DMS153 treated with DMSO at 0.1 percent for 48 hours (cell line): ENCODE data around the gene MYRFL.

Source experiments
- DNase-seq: peaks from one replicate; lab custom pipeline; 2025; ENCODE audit not compliant: unreplicated experiment; lab: John Stamatoyannopoulos, UW

MYRFL gene

GRCh38 chr12:69929531-69929930 is 104.5 kb downstream of the MYRFL start:
- no peak for DNase-seq

- DNase-seq: no peak
Observed at GRCh38 chr12:69931569-69931968, 106.5 kb downstream of the MYRFL start.

DNA sequence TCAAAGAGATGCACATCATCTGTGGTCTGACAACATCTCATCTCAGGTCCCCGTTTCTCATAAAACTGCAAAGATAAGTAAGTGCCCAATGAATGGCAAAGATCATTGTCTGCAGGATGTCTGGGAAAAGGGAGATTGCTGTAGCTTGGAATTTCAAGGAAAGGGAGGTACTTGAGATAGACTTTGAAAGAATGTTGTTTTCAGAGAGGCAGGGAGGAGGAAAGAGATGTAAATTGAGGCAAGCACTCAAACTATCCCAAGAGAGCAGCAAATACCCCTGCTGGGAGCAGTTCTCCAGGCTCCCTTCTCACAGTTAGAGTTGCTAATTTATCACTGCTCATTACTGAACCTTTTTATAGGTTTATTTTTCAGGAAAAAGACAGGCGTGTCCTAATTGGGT is 107.1 kb downstream of the MYRFL start:
- no peak for DNase-seq

GRCh38 chr12:69932676-69933552 is 107.9 kb downstream of the MYRFL start:
- DNase-seq: no peak

- DNase-seq: no peak
Observed at GRCh38 chr12:69934011-69934410, 109.0 kb downstream of the MYRFL start.

DNA sequence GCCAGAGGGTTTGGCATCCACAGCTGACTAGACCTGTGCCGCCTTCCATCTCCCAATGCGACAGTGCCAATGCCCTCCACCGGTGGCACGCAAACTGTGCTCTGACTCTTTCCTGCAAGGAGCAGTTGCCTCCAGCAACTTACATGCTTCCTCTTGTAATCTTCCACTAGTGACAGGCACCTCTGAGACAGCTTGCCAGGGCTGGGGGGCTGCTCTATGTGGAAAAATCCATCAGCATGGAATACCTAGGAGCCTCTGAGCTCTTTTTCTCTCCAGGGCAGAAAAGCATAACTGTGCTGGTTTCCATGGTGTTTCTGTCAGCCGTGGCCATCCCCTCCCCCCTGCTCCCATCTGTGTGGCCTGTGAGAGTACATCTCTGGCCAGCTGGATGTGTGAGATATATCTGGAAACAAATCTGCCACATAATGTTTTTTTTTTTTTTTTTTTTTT is 110.6 kb downstream of the MYRFL start:
- DNase-seq: no peak

GRCh38 chr12:69936214-69936731 is 111.2 kb downstream of the MYRFL start:
- DNase-seq: no peak

DNA sequence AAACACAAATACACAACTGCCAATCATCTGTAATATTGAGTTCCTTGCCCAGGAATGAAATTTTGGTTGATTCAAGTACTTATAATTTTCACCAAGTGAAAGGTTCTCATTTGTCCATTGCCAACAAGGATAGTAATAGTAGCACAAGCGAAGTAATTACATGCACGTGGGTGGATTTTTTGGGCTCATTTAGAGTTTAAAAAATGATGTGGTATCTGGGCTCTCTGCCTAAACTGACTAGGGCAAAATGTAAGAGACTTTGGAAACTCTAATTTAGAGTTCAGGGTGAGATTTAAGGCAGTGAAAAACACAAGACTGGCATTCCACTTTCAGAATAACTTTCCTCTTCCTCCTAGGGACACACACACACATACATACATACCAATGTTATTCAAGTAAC is 111.7 kb downstream of the MYRFL start:
- DNase-seq: no peak

DNA sequence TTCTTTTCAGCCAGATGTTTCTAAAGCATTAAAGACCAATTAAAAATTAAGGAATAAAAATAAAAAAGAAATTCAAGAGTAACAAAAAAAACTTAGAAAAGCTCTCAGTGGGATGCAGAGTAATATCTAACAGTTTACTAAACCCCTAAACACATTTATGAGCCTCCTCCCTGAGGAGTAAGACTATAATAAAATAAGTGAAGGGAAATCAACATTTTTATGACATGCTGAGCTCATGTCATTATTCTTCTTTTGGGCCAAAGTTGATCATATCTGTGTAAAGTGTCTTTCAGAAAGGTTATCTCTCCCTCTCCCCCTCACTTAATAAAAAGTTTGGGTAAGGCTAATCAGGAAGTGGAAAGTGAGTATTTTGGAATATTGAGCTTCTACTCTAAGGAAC is 122.1 kb downstream of the MYRFL start:
- no peak for DNase-seq

DNA sequence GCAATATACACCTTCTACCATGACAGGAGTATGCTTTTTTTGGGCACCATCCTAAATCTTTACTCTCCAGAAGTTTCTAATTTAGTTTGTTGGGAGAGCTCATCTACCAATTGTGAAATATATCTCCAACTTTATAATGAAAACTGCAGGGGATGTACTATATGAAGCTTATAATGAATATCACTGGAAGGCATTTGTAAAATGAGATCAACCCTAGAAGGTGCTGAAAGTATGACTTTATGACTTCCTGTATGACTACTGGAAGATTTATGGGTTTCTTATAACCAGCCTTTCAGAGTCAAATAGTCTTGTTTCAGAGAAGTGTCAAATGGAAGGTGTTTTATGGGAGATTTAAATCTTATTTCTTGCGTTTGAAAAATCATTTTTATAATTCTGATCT is 122.9 kb downstream of the MYRFL start:
- no peak for DNase-seq

GRCh38 chr12:69948851-69949250 is 123.8 kb downstream of the MYRFL start:
- no peak for DNase-seq

- no peak for DNase-seq
Observed at GRCh38 chr12:69949311-69950002, 124.4 kb downstream of the MYRFL start.

DNA sequence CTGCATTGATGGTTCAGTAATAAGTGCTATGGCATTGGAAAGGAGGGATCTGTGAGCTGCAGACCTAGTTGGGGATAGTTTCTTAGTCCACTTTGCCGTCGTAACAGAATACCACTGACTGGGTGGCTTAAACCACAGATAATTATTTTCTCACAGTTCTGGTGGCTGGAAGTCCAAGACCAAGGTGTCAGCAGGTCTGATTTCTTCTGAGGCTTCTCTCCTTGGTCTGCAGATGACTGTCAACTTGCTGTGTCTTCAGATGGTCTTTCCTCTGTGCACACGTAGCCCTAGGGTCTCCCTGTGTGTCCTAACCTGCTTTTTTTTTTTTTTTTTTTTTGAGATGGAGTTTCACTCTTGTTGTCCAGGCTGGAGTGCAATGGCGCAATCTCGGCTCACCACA is 126.1 kb downstream of the MYRFL start:
- DNase-seq: no peak

DNA sequence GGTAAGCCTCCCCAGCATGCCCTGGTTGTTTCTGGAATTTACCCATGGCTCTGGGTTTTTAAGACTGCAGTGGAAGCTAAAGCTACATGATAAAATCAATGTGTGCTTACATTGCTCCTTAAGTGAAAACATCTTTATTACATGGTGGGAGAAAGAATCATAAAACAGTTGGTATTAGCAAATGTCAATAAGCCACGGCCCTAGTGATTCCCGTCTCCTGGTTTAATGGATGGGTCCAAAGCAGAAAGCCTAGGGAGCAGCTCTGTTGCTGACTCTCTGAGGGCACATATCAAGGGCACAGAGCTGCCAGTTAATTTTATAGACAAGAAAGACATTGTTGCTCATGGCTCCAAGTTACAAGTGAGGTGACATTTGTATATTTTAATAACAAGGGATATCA is 127.9 kb downstream of the MYRFL start:
- DNase-seq: no peak

- no peak for DNase-seq
Observed at GRCh38 chr12:69961246-69961645, 136.2 kb downstream of the MYRFL start.

DNA sequence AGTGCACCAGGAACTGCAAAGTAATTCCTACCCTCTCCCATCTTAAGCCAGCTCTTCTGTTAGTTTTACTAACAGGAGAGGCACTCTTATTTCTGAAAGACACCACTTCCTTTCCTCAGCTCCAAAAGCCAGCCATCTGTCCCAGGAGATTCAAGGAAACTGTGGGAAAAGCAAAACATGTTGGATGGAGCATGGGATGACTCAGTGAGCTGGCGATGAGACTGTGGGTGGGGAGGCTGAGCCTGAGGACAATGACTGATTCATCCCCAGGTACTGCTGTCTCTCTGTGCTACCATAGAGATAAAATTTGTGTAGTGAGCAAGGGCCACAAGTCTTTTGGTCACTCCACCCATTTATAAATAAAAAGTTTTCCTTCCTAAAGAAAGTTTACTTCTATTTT is 141.4 kb downstream of the MYRFL start:
- no peak for DNase-seq

- no peak for DNase-seq
Observed at GRCh38 chr12:69966839-69967238, 141.8 kb downstream of the MYRFL start.

GRCh38 chr12:69969011-69969410 is 144.0 kb downstream of the MYRFL start:
- DNase-seq: no peak

GRCh38 chr12:69972136-69972535 is 147.1 kb downstream of the MYRFL start:
- no peak for DNase-seq

- DNase-seq: no peak
Observed at GRCh38 chr12:69978020-69978419, 153.0 kb downstream of the MYRFL start.

DNA sequence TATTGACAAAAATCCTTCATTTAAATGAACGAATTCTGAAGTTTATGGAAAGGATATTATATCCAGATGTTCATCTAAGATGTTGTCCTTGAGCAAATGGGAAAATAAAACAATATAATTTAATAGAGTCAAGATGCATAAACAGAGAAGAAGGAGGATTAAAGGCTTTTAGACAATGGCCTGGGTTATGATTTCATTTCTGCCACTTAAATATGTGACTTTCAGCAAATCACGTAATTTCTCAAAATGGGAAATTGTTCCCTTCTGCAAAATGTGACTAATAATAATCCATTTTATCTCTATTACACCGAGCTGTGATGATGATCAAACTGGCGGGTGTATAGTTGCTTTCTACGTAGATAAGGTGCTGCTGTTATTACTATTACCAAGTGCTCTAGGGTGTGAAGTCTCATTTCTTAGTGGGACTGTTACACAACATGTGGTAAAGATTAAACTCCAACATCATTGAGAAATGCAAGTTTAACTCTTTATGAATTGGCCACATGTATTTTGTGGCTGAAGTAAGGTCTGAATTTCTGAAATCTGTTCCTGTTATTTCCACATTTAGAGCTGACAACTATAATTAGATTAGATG is 157.0 kb downstream of the MYRFL start:
- DNase-seq: no peak

GRCh38 chr12:69984241-69984640 is 159.2 kb downstream of the MYRFL start:
- no peak for DNase-seq
